Activated CD4-positive, alpha-beta T cell treated with anti-CD3 and anti-CD28 coated beads, Interleukin-2, amount 50 U/mL, for 48 hours (primary cell): ENCODE results near the gene EPHA7.

Experiments used
- DNase-seq, 2 experiments: peaks; one replicate each; pipeline ENCODE4 v3.0.0-alpha.2; 2020

EPHA7 gene

DNA sequence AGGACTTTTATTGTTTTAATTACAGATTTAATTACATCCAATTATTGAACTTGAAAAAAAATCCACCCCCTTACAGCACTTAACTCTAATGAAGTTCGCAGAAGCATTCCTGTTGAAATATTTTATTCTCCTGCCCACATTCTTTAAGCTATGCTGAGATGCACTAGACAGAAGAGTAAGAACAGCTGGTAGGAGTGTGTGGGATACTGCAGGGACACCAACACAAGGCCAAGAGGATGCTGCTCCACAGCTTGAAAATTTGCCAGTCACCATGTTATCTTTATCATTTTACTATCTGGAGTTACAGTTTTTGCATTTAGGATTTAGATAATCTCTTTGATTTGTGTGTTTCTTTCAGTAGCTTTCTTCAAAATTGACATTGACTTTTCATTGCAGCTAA, 180.7 kb downstream of the EPHA7 start:
- DNase-seq, result no peak

DNA sequence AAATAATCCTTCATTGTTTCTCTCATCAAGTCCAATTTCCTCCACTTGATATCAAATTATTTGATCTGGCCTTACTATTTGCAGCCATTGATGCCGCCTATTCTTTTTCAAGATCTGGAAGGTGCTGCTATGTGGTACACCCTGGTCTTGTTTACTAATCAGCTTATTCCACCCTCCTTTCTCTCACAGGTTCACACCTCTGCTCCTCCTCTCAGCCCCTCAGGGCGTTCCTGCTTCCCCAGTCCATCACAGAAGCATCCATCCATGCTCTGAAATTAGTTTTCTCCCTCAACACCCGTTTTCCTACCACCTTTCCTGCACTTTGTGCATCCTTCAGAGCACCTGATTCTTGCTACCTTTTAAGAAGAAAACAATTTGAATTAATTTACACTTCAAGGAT, 183.6 kb downstream of the EPHA7 start:
- DNase-seq, result no peak

DNA sequence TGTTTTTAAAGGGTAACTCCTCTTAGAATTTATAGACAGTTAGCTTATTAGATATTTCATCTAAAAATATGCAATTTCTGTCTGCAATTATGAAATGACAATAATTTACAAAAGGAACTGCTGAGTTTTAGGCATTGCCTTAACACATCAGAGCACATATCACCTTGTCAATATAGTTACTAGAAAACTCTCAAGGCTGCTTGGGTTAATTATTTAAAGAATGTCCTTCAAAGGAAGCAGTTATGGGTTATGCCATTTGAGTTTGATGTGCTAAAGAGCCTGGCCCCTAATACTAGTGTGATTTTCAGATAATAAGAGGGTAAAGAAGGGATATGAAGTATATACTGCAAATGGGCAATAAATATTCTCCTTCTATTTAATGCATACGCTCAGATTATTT, 192.5 kb downstream of the EPHA7 start:
- DNase-seq, result no peak

DNA sequence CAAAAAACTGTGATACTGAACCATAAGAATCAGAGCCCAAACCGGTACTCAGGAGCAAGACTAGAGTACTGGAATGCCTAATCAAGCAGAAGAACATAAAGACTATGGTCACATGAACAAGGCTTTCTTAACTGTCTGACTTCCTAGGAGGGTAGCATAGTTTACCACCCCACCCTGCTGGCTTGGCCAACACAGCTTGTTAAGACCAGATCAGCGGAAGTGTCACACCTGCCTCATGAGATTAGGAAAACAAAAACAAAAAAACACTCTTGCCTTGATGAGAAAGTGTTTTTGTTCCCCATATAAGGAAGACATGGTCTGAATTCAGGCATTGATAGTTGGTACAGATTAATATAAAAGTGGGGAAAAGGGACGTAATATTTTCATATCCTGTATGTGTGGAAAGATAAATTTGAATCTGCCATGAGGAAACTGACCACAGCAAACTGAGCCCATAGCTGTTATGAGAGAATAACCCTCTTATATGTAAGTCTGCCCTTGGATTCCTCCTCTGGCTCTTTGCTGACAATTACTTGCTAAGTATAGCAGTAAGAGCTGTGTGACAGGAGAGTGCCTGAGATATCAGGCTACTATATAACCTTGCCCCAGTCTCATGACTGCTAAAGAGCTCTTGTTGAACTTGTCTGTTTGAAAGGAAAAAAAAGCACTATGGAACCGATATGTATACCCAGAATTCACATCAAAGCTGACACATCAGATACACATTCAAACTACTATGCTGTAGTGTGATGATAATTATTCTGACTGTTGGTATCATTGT, 197.1 kb downstream of the EPHA7 start:
- no peak for DNase-seq

DNA sequence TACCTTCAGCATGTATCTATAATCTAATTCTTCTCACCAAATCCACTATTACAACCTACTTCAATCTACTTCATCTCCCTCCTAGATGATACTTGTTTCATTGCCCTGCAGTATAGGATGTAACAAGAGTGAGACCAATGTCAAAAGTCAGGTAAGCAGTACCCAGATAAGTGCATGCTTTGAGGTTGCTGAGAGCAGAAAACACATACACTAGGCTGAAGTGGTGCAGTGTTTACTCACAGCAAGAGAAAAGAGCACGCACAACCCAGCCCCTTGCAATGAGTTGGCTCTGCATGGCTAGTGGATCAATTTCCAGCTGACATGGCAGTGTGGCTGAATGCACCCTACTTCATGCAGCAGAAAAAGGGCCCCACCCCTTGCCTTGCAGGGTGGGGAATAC, 199.9 kb downstream of the EPHA7 start:
- DNase-seq, result no peak

DNA sequence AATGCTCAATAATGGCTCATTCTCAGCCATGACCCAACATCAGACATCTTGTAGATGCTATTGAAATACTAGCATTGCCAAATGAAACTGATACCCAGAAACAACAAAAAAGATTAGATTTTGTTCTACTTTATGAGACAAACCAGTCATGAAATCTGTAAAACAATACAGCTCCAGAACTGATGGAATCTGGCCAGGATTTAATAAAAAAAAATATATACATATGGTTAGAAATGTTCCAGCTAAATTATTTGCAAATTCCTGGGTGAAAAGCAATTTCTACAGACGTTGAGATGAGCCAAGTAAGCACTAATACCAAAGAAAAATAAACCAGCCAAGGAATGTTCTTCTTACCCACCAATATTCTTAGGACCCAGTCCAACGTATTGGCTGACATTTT, 201.3 kb downstream of the EPHA7 start:
- DNase-seq, result no peak

DNA sequence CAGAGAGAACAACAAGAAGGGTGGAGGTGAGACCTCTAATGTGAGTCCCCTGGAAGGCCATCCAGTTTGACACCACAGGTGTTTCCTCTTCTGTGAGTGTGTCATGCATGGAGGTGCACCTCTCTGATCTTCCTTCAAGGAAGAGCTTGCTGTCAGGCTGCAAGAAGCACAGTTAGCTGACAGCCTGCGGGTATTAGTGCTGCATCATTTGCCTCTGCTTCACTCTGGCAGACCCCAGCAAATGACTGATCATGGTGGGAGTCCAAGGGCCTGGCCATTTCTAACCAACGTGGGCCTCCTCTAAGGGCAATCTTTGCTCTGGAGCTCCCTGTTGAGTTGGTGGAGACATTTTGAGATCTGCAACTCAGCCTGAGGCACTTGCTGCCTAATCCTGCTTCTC, 206.3 kb downstream of the EPHA7 start:
- DNase-seq, result no peak

DNA sequence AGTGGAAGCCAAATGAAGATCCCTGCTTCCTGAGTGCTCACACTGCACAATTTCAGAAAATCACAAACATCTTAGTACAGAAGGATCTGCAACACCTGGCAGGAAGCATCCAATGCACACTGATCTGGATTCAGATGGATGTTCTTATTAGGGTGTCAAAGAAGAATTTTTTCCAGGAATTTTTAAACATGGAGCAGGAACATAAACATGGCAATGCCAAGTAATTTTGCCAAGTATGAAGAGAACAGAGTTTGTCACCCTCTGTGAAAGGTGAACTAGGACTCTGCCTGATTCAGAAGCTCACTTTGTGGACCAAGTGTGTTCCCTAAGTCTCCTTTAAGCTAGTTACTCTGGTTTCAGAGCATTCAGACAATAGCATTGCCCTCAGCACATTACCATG, 208.5 kb downstream of the EPHA7 start:
- no peak for DNase-seq

DNA sequence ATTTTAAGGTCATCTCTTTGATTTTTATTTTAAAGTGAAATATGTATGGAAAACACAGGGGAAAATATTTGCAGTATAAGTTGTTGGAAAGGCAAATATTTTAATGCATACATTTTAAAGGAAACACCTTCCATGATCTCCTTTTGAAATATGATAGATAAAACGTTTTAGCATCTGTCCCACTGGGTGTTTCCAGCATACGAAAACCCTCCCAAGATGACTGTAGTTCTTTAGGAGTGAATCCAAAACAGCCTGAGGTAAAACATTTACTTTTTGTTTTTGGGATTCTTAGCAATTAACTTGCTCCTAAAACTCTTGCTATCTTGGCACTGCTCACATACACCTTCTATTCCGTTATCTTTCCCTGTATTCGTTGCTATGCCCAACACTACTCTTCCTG, 210.0 kb downstream of the EPHA7 start:
- DNase-seq, result no peak

DNA sequence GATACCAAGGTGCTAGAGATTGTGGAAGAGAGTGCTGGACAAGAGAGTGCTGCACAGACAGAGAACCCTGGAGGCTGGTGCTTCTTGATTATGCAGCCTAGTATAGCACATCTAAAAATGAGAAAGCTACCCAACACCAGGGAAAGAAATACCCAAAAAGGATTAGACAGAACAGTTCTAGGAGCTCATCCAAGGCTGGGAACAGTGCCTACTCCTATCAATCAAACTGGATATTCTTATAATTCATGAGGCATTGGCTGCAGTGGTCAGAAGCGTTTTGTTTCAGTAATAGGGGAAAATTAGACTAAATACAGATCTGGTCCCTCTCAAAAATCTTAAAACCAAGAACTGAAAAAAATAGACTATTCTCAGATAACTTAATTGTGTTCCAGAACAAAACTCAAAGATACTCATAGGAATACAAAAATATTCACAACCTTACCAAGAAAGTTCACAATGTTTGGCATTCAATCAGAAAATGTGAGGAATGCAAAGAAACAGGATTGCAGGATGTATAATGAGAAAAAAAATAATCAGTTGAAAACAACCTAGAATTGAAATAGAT, 222.9 kb downstream of the EPHA7 start:
- no peak for DNase-seq

DNA sequence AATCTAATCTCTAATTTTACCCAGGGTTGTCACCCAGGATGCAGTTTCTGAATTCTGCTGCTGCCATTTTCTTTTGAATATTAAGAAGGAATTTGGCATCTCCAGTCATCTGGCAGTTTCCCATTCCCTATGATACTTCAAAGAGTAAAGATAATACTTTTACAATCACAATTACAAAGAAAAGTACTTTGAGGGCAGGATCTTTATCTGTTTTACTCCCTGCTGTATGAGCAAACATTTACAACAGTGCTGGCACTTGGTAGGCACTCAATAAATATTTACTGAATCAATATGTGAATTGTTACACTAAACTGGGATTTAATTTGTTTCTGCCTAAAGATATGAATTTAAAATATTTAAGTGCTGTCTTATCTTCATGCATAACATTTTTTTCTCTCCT, 224.9 kb downstream of the EPHA7 start:
- no peak for DNase-seq

DNA sequence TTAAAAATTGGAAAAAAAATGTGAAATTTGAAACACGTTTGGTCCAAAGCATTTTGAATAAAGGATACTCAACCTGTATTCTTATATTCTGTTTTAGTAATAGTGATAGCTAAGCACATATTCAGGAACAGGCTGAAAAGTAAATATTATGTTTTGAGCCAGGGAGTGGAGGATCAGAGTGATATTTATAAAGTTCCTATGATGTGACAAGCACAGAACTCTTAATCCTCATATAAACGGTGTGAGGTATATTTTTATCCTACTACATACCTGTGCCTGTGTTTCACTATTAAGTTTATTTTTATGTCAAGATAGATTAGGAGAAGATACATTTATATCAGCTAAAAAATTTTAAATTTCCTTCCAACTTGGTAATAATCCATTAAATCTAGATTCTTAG, 225.5 kb downstream of the EPHA7 start:
- DNase-seq, result no peak
